NCI-H345 treated with DMSO at 0.1 percent for 48 hours (cell line): ENCODE data around the gene BAZ1A.

ENCODE experiments used
- DNase-seq: peaks from one replicate; lab custom pipeline; 2025; ENCODE audit not compliant: unreplicated experiment; lab: John Stamatoyannopoulos, UW

BAZ1A gene, protein sequence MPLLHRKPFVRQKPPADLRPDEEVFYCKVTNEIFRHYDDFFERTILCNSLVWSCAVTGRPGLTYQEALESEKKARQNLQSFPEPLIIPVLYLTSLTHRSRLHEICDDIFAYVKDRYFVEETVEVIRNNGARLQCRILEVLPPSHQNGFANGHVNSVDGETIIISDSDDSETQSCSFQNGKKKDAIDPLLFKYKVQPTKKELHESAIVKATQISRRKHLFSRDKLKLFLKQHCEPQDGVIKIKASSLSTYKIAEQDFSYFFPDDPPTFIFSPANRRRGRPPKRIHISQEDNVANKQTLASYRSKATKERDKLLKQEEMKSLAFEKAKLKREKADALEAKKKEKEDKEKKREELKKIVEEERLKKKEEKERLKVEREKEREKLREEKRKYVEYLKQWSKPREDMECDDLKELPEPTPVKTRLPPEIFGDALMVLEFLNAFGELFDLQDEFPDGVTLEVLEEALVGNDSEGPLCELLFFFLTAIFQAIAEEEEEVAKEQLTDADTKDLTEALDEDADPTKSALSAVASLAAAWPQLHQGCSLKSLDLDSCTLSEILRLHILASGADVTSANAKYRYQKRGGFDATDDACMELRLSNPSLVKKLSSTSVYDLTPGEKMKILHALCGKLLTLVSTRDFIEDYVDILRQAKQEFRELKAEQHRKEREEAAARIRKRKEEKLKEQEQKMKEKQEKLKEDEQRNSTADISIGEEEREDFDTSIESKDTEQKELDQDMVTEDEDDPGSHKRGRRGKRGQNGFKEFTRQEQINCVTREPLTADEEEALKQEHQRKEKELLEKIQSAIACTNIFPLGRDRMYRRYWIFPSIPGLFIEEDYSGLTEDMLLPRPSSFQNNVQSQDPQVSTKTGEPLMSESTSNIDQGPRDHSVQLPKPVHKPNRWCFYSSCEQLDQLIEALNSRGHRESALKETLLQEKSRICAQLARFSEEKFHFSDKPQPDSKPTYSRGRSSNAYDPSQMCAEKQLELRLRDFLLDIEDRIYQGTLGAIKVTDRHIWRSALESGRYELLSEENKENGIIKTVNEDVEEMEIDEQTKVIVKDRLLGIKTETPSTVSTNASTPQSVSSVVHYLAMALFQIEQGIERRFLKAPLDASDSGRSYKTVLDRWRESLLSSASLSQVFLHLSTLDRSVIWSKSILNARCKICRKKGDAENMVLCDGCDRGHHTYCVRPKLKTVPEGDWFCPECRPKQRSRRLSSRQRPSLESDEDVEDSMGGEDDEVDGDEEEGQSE (N-terminal part only)

DNA sequence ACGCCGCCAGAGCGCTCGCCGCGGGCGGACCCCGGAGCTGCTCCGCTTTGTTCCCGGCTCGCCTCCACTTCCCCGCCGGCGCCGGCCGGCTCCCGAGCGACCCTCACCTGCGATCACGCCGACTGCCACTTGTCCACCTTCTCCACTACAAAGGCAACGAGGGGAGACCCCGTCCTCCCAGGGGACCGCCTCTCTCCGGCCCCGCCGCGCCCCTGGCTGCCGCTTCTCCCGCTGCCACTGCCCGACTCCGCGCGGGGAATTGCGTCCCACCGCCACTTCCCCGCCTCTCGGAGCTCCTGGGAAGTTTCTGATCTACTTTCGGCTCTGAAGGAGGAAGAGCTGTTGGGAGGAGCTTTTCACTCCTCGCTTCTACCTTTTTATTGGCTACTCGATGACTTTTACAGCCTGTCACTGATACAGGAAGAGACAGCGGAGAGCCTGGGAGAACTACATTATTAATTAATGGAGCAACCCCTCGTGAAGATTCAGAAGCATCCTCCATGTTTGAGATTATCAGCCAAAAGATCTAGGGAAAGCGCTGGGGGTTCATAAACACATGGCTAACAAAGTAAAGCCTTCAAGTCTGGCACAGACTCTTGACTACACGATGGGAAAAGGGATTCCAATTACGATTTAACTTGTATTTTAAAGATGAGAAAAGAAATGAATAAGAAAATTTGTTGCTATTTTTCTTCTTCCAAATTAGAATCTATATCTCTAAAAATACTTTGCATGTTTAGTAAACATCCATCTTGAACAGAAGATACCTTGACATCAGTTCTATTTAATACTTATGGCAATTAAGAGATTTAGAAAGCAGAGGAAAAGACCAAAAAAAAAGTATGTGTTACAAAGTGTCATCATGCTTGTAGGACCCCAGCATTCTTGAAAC lies at the start of gene BAZ1A:
Gene BAZ1A (minus strand): TSS at position 330 of the 892 bp plus-strand sequence. CDS start 756 bp downstream, outside the sequence.
- peak; percentile 97 for DNase-seq

DNA sequence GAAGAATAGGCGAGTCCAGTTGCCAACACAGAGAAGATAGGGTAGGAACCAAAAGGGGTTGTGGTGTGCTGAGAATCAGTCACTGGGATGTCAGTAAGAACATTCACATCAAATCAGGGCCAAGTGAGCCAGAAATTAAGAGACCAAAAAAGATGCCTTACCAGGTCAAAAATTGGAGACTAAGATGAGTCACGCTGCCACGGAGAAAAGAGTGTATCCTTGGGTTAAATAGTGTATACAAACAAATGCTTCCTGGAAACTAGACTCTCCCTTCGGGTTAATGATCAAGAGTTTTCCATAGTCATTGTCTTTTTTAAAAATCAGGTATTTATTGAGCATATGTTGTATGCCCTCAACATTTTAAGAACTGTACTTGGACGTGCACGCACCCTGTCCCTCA lies 45.2 kb upstream of the BAZ1A start:
- no peak for DNase-seq

DNA sequence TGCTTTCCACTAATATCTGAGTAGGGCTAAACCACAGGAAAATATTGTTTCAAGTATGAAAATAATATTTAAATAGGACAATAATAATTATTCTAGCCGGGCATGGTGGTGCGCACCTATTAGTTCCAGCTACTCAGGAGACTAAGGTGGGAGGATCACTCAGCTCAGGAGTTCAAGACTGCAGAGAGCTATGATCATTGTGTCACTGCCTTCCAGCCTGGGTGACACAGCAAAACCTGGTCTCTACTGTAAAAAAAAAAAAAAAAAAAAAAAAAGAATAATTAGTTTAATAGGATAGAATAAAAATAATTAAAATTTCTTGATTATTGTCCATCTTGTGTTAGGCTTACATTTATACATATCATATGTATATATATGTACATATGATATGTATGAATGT lies 38.5 kb upstream of the BAZ1A start:
- no peak for DNase-seq

DNA sequence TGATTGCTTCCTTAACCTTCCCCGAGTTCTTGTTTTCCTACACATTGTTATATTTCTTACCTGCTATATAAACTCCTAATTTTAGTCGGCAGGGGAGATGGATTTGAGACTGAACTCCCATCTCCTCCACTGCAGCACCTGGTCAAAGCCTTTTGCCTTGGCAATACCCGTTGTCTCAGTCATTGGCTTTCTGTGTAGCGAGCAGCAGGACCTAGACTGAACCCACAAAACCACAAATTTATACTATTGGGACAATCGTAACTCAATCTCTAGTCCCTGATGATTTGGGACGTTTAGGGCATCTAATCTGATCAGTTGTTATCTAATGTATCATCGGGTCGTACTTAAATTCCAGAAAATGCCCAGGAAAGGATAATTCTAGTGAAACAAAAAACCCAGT lies 37.8 kb upstream of the BAZ1A start:
- no peak for DNase-seq

DNA sequence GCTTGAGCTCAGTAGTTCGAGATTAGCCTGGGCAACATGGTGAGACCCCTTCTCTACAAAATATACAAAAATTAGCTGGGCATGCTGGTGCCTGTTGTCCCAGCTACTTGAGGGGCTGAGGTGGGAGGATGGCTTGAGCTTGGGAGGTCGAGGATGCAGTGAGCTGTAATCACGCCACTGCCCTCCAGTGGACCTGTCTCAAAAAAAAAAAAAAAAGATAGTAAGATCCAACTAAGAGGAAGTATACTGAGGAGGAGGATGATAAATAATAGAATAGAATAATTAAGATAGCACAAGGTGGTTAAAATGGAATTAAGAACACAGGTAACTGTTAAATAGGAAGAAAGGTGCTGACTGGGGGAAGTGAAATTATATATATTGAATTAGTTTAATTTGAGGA lies 37.0 kb upstream of the BAZ1A start:
- DNase-seq, result no peak

DNA sequence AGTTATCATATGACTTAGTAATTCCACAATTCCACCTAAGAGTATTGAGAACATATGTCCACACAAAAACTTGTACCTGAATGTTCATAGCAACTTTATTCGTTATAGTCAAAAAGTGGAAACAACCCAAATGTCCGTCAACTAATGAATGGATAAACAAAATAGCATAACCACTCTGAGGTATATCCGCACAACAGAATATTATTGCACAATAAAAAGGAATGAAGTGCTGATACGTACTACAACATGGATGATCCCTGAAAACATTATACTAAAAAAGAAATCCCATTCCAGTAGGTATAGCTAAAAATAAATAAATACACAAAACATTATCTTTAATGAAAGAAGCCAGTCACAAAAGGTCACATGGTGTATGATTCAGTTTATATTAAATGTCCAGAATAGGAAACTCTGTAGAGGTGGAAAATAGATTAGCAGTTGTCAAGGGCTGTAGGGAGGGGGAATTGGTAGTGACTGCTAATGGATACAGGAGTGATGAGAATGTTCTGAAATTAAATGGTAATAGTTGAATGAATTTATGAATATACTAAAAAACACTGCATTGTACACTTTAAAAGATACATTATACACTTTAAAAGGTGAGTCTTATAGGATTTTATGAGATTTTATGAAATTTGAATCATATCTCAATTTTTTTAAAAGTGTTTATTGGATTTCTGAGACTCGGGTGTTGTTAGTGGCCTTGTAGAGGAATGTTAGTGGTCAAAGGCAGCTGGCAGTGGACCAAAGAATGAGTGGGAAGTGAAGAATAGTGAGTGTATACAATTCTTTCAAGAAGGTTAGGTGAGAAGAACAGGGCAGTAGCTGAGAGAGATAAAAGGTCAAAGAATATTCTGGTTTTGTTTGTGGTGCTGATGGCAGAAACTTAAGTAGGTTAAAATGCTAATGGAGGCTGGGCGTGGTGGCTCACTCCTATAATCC lies 36.3 kb upstream of the BAZ1A start:
- DNase-seq, result no peak

DNA sequence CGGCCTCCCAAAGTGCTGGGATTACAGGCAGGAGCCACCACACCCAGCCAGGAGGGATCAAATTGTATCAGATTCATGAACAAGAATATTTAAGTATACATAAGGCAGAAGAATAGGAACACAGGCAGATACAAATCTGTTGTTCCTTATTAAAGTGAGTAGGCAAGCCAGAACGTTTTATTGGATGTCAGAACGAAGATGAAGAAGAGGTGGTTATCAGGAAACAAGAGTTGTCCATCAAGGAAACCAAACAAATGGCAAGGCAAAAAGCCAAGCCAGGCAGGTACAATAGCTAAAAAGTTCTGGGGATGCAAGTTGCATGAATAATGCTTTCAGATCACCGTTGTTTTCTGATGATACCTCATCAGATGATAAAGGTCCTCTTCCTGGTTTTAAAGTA lies 31.1 kb upstream of the BAZ1A start:
- no peak for DNase-seq

DNA sequence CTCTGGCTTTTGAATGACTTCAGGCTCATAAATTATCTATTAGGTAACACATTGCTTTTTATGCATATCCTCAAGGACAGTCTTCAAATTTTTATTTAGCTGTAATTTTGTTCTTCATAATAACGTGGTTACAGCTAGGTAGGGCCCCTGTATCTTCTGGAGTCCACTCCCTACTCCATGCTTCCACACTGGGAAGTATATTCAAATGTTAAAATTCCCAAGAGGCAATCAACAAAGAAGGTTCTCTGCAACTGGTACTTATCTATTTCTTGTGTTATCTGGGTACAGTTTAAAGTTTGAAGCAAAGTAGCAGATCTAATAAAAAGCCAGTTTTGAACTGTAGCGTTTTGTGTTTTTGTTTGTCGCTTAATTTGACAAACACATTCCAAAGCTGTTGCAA lies 20.1 kb upstream of the BAZ1A start:
- no peak for DNase-seq

DNA sequence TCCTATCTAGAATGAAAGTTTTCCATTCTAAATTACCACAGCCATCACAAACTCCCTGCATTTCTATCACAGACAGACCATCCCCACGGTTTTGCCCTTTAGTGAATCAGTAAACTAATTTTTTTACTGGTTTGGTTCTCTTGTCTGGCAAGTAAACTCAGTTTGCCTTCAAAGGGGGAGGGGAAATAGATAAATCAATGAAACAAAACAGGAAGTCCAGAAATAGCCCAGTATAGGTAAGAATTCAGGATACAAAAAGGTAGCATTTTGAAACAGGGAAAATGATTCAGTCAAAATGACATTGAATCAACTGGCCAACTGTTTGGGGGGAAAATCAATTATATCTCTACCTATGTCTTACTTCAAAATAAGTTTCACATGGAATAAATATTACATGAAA lies 15.8 kb upstream of the BAZ1A start:
- DNase-seq, result no peak

DNA sequence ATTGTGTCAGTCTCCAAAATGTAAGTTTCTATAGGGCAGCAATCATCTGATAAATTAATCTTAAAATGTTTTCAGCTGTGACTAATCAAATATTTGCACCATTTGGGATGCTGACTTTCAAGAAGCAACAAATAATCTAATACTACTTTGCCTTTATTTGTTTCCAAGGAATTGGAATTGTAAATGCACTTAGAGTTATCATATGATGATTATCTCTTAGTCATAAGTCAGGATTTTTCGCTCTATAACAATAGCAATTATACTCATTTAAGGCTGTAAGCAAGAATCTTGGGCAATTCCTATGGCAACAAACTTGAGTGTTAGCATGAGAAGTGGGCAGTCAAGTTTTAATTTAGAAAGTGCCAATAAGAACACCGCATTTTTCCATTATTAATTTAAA lies 13.0 kb upstream of the BAZ1A start:
- no peak for DNase-seq

DNA sequence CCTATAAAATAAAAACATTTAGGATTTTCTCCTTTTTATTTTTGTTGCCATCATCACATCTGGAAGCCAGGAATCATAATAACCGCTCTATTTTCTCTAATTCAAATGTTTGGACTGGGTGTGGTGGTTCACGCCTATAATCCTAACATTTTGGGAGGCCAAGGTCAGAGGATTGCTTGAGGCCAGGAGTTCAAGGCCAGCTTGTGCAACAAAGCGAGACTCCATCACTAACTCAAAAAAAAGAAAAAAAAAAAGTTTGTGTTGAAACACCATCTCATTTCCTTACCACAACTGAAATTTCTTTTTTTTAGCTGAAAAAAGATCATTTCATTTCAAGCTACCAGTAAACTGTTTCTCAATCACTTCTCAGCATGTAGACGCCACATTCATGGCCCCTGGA lies 8.8 kb upstream of the BAZ1A start:
- no peak for DNase-seq

DNA sequence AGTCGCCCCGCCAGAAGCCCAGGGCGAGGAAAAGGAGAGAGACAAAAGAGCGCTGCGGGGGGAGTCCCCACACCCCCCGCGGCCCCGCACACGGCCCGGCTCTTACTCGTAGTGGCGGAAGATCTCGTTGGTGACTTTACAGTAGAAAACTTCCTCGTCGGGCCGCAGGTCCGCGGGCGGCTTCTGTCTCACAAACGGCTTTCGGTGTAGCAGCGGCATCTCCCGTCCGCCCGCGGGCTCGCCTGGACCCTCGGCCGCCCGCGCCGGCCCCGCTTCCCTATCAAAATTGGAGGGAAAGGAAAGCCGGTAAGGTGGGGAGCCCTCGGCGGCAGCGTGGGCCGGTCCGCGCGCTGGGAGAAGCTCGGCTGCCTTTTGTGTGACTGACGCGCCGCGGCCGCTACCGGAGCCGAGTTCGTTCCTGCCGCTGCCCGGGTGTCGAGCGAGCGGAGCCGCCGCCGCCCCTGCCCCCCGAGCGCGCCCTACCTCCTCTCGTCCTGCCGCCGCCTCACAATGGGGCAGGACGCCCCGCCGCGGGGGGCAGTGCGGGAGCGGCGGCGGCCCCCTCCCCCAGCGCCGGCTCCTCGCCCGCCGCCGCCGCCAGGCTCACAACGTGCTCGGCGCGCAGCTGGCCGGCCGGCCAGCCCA lies 652 bp downstream of the BAZ1A start:
- peak; percentile 68 for DNase-seq

DNA sequence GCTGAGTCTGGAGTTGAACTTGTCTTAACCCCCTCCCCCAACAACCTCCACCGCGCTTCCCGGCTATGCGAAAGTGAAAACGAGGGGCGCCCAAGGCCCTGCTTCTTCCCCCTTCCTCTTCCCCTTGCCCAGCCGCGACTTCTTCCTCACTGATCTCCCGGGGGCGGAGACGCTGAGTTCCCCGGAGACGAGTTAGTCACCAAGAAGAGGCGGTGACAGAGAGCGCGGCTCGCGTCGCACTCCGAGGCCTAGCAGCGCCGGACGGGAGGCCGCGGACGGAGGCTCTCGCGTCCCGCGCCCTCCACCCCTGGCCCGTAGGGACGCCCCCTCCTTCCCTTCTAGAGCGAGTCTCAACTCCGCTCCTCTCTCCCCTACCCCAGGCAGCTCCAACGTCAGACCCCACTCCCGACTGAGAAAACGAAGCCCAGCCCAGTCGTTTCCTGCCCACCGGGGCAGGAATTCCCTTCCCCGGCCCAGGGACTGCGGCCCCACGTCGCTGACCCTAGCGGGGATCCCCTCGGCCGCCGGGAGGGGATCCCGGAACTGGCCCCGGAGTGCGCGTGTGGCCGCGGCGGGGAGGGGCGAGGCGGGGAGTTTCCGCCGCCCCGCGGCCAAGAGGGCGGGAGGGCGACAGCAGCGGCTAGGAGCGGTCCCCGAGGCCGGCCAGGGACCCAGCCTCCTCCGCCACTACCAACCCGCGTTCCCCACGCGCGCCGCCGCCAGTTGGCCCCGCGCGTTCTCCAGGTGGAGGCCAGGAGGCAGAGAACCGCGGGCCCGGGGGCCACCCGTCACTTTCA lies 1.4 kb downstream of the BAZ1A start:
- peak; percentile 71 for DNase-seq

DNA sequence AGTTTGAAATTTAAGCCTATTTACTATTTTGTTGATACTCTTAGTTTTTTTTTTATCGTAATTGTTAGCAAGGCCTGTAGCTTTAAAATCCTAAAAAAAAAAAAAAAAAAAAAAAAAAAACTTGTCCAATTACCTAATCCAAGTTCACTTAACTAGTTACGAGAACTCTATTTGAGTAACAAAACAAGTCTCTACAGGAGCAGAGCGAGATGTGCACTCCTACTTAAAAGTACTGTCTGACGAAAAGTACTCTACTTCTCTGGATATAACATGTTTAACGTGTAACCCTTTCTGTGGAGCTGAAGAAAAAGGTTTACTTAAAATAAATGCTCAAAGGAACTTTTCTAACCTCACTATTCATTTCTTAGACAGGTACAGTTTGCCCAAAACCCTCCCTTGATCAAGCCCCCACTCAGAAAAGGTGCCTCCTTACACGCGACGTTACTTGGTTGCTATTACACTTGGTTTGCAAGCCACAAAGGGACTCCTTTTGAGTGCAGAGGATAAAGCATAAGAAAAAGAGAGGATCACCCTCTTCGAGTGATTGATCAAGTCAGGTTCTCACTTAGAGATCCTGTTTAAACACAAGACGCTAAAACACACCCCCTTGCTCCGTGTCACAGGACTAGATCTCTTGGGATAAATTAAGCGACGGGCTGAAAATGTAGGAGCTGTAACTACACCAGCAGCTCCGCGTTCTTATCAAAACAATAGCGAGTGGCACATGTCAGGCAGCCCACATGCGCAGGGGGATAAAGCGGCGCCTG lies 2.2 kb downstream of the BAZ1A start:
- DNase-seq, result peak; percentile 73

DNA sequence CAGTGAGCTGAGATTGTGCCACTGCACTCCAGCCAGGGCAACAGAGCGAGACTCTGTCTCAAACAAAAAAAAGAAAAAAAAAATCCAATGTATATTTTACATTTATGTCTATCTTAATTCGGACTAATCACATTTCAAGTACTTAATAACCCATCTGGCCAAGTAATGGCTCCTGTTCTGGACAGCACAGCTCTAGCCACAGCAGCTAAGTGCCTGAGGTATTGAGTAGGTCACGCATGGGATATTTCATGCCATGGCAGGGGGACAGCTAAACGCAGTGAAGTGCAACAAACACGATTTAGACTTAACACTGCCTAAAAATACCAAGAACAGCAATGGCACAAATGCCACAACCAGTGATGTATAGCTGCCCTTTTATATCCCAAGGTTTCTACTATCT lies 8.0 kb downstream of the BAZ1A start:
- DNase-seq, result no peak

DNA sequence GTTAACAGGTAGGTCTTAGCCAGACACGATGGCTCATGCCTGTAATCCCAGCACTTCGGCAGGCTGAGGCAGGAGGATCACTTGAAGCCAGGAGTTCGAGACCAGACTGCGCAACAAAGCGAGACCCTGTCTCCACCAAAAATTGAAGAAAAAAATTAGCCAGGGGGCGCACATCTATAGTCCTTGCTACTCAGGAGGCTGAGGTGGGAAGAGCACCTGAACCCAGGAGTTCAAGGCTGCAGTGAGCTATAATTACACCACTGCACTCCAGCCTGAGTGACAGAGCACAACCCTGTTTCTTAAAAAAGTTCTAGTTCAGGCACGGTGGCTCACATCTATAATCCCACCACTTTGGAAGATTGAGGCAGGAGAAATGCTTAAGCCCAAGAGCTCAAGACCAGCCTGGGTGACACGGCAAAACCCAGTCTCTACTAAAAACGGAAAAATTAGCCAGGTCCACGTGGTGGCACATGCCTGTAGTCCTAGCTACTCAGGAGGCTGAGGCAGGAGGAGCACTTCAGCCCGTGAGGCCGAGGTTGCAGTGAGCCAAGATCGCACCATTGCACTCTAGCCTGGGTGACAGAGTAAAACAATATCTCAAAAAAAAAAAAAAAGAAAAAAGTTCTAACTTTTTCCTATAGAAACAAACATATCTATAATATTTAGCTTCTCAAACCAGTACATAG lies 9.1 kb downstream of the BAZ1A start:
- no peak for DNase-seq

DNA sequence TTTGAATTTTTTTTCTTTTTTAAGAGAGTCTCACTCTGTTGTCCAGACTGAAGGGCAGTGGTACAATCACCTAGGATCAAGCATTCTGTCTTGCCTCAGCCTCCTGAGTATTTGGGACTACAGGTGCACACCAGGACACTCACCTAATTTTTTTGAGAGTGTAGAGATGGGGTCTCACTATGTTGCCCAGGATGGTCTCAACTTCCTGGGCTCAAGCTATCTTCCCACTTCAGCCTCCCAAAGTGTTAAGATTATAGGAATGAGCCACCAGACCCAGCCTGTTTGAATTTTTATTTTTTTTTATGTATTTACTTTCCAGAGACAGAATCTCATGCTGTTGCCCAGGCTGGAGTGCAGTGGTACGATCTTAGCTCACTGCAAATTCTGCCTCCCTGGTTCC lies 11.3 kb downstream of the BAZ1A start:
- DNase-seq, result no peak
